DMS79 (cell line): ENCODE results near the gene SAP30BP.

Experiments
- DNase-seq: peaks from one replicate; lab custom pipeline; 2025; lab: John Stamatoyannopoulos, UW

Gene SAP30BP

GRCh38 chr17:75649687-75650086 is 17.5 kb upstream of the SAP30BP start:
- no peak for DNase-seq

GRCh38 chr17:75650874-75651273 is 16.3 kb upstream of the SAP30BP start:
- DNase-seq, result no peak

- DNase-seq, result no peak
Measured at GRCh38 chr17:75652341-75652740, 14.8 kb upstream of the SAP30BP start.

- DNase-seq, result no peak
Measured at GRCh38 chr17:75652934-75653549, 14.1 kb upstream of the SAP30BP start.

- no peak for DNase-seq
Measured at GRCh38 chr17:75654176-75654575, 13.0 kb upstream of the SAP30BP start.

- DNase-seq, result no peak
Measured at GRCh38 chr17:75658237-75658636, 8.9 kb upstream of the SAP30BP start.

- no peak for DNase-seq
Measured at GRCh38 chr17:75661531-75661930, 5.6 kb upstream of the SAP30BP start.

- no peak for DNase-seq
Measured at GRCh38 chr17:75662511-75662910, 4.6 kb upstream of the SAP30BP start.

- no peak for DNase-seq
Measured at GRCh38 chr17:75664099-75664549, 3.0 kb upstream of the SAP30BP start.

- no peak for DNase-seq
Measured at GRCh38 chr17:75665981-75666380, 1.2 kb upstream of the SAP30BP start.

- no peak for DNase-seq
Measured at GRCh38 chr17:75667825-75668224, 687 bp downstream of the SAP30BP start.

- DNase-seq, result no peak
Measured at GRCh38 chr17:75668489-75668888, 1.4 kb downstream of the SAP30BP start.

- DNase-seq, result no peak
Measured at GRCh38 chr17:75670868-75671267, 3.7 kb downstream of the SAP30BP start.

- no peak for DNase-seq
Measured at GRCh38 chr17:75672011-75672410, 4.9 kb downstream of the SAP30BP start.

- no peak for DNase-seq
Measured at GRCh38 chr17:75673487-75673886, 6.3 kb downstream of the SAP30BP start.

GRCh38 chr17:75676461-75676860 is 9.3 kb downstream of the SAP30BP start:
- no peak for DNase-seq

- no peak for DNase-seq
Measured at GRCh38 chr17:75679706-75680211, 12.6 kb downstream of the SAP30BP start.

GRCh38 chr17:75680431-75680830 is 13.3 kb downstream of the SAP30BP start:
- no peak for DNase-seq

- no peak for DNase-seq
Measured at GRCh38 chr17:75681289-75681688, 14.2 kb downstream of the SAP30BP start.

GRCh38 chr17:75683583-75683982 is 16.4 kb downstream of the SAP30BP start:
- DNase-seq, result no peak

GRCh38 chr17:75684249-75684648 is 17.1 kb downstream of the SAP30BP start:
- DNase-seq, result no peak

GRCh38 chr17:75684924-75685323 is 17.8 kb downstream of the SAP30BP start:
- DNase-seq, result no peak

- DNase-seq, result no peak
Measured at GRCh38 chr17:75685499-75685898, 18.4 kb downstream of the SAP30BP start.

GRCh38 chr17:75688209-75688825 is 21.2 kb downstream of the SAP30BP start:
- DNase-seq, result no peak
